ENCODE measurements around the gene PCED1A.

PCED1A gene

GRCh38 chr20:2864626-2865025 is 24.2 kb upstream of the PCED1A start:
- no peak for TF ChIP-seq EZH2phosphoT487 (IDR thresholded peaks at IDR 0.05; ENCODE audit: borderline replicate concordance)
- TF ChIP-seq CTCF (conservative IDR thresholded peaks at IDR 0.05; ENCODE audit: low read length), result no peak

GRCh38 chr20:2859330-2860121 is 19.1 kb upstream of the PCED1A start:
- no peaks in the 10 kb centered on the region for H3K27me3 ChIP-seq (ENCODE audit: insufficient read depth, low read length, poor library complexity, severe bottlenecking)
- TF ChIP-seq EZH2phosphoT487 (IDR thresholded peaks at IDR 0.05; ENCODE audit: borderline replicate concordance), result no peak
- TF ChIP-seq CTCF (conservative IDR thresholded peaks at IDR 0.05; ENCODE audit: low read length), result no peak
- no peaks in the 10 kb centered on the region for H3K9me2 ChIP-seq (replicated peaks; ENCODE audit: low read depth, low read length)
- H2AFZ ChIP-seq (ENCODE audit: low read length), result no peak overlapping the region
- H3K79me2 ChIP-seq (ENCODE audit: insufficient read depth, low read length), result no peaks in the 10 kb centered on the region
- no peaks in the 10 kb centered on the region for H4K20me1 ChIP-seq (ENCODE audit: insufficient read depth, low read length, poor library complexity, severe bottlenecking)
- no peak overlapping the region for H3K4me3 ChIP-seq (ENCODE audit: low read length, poor library complexity, severe bottlenecking)
- no peak overlapping the region for H3K4me2 ChIP-seq (ENCODE audit: low read depth, low read length, poor library complexity, severe bottlenecking)
- no peak overlapping the region for H3K9ac ChIP-seq (ENCODE audit: low read depth, low read length, poor library complexity, severe bottlenecking)
- H3F3A ChIP-seq (ENCODE audit: low read depth), result no peaks in the 10 kb centered on the region
- H3K4me1 ChIP-seq (ENCODE audit: insufficient read depth, low read length, poor library complexity, severe bottlenecking), result peaks cover 5% of the 10 kb centered on the region
- no peaks in the 10 kb centered on the region for H3K9me3 ChIP-seq (ENCODE audit: insufficient read depth, low read depth, low read length)
- H3K36me3 ChIP-seq (ENCODE audit: insufficient read depth, low read length), result peaks cover 18% of the 10 kb centered on the region; the same call in 1 of the 2 replicates

More at GRCh38 chr20:2864626-2865025, 24.2 kb upstream of the PCED1A start:
- no peak overlapping the region for H2AFZ ChIP-seq (ENCODE audit: low read length)
- no peak overlapping the region for H3K9ac ChIP-seq (ENCODE audit: low read depth, low read length, poor library complexity, severe bottlenecking)
- H3F3A ChIP-seq (ENCODE audit: low read depth), result no peaks in the 10 kb centered on the region; the same call in 1 of the 2 replicates
- H3K36me3 ChIP-seq (ENCODE audit: insufficient read depth, low read length), result peaks cover 18% of the 10 kb centered on the region; the same call in 1 of the 2 replicates
- no peaks in the 10 kb centered on the region for H3K9me2 ChIP-seq (replicated peaks; ENCODE audit: low read depth, low read length)
- no peaks in the 10 kb centered on the region for H3K27me3 ChIP-seq (ENCODE audit: insufficient read depth, low read length, poor library complexity, severe bottlenecking)
- H3K4me3 ChIP-seq (ENCODE audit: low read length, poor library complexity, severe bottlenecking), result no peak overlapping the region
- H3K4me1 ChIP-seq (ENCODE audit: insufficient read depth, low read length, poor library complexity, severe bottlenecking), result peaks cover 13% of the 10 kb centered on the region
- no peaks in the 10 kb centered on the region for H4K20me1 ChIP-seq (ENCODE audit: insufficient read depth, low read length, poor library complexity, severe bottlenecking)
- no peaks in the 10 kb centered on the region for H3K79me2 ChIP-seq (ENCODE audit: insufficient read depth, low read length)
- no peaks in the 10 kb centered on the region for H3K9me3 ChIP-seq (ENCODE audit: insufficient read depth, low read depth, low read length)
- no peak overlapping the region for H3K4me2 ChIP-seq (ENCODE audit: low read depth, low read length, poor library complexity, severe bottlenecking)

GRCh38 chr20:2858591-2858990 is 18.1 kb upstream of the PCED1A start:
- H3K9me3 ChIP-seq (ENCODE audit: insufficient read depth, low read depth, low read length), result no peaks in the 10 kb centered on the region
- peaks cover 11% of the 10 kb centered on the region; the same call in 1 of the 2 replicates for H3K36me3 ChIP-seq (ENCODE audit: insufficient read depth, low read length)
- H3K9me2 ChIP-seq (replicated peaks; ENCODE audit: low read depth, low read length), result no peaks in the 10 kb centered on the region
- no peak for TF ChIP-seq EZH2phosphoT487 (IDR thresholded peaks at IDR 0.05; ENCODE audit: borderline replicate concordance)
- no peak for TF ChIP-seq CTCF (conservative IDR thresholded peaks at IDR 0.05; ENCODE audit: low read length)
- no peaks in the 10 kb centered on the region for H3K27me3 ChIP-seq (ENCODE audit: insufficient read depth, low read length, poor library complexity, severe bottlenecking)
- no peaks in the 10 kb centered on the region for H4K20me1 ChIP-seq (ENCODE audit: insufficient read depth, low read length, poor library complexity, severe bottlenecking)
- no peak overlapping the region for H3K4me3 ChIP-seq (ENCODE audit: low read length, poor library complexity, severe bottlenecking)
- H3K4me1 ChIP-seq (ENCODE audit: insufficient read depth, low read length, poor library complexity, severe bottlenecking), result peaks cover 5% of the 10 kb centered on the region
- H3K4me2 ChIP-seq (ENCODE audit: low read depth, low read length, poor library complexity, severe bottlenecking), result no peak overlapping the region
- no peak overlapping the region for H2AFZ ChIP-seq (ENCODE audit: low read length)
- no peaks in the 10 kb centered on the region for H3K79me2 ChIP-seq (ENCODE audit: insufficient read depth, low read length)
- no peaks in the 10 kb centered on the region for H3F3A ChIP-seq (ENCODE audit: low read depth)
- no peak overlapping the region for H3K9ac ChIP-seq (ENCODE audit: low read depth, low read length, poor library complexity, severe bottlenecking)
